Measurements from ENCODE around the gene TRIM54.
"Not testable (repeated sequence)": the region's sequence is repeated elsewhere in the genome, so short reads cannot be mapped to it uniquely, and the experiment has no call there.

The TRIM54 gene

DNA sequence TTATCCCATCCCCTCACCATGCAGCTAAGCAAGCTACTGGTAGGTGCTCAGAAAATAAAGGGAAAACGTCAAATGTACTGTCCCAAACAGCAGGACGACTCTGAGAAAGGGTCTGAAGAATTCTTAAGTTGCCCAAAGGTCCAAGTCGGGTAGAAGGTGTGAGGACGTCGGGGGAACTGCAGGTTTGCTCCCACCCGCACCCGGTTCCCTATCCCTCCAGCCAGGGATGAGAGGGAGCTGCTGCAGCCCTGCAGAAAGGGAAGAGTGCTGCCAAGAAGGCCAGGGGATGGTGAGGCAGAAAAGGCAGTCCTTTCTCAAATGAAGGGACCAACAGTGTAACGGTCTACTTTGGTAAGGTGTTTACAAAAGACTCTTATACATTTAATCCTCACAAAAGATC is 32.9 kb downstream of the TRIM54 start:
- DNase-seq = no peak

GRCh38 chr2:27316655-27317412 is 34.6 kb downstream of the TRIM54 start:
- peak; percentile 16 for DNase-seq

GRCh38 chr2:27319839-27320238 is 37.6 kb downstream of the TRIM54 start:
- not testable (repeated sequence) for DNase-seq

DNA sequence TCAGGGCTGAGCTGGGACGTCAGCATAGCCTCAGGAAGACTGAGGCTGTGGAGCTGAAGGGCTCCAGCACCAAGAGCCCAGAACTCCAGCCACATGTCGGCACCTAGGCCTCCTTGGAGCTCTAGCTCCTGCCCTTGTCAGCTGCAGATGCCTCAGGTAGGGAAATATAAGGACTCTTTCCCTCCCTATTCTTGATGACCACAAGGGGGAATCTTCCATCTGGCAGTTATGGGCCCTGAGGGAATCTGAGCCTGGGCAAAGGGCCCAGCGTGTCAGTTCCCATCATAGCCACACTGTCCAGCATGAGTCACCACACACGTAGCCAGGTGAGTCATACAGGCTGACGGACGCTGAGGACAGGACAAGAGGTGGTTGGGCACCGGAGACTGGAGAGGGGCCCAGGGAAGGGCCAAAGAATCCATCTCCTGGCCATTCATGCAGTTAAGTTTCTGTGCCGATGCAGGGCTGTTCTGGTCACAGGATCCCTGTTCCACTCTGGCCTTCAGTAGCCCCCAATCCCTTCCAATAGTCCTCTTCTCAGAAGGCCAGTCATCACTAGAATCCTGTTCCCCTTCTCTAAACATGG is 38.8 kb downstream of the TRIM54 start:
- DNase-seq = no peak

GRCh38 chr2:27322301-27322765 is 40.1 kb downstream of the TRIM54 start:
- no peak for DNase-seq

- peak; percentile 85 for DNase-seq
Measured at GRCh38 chr2:27322766-27323595, 40.8 kb downstream of the TRIM54 start, which contains the start of gene MPV17. MPV17 (minus strand) TSS chr2:27323097; CDS start chr2:27322517, 580 bp downstream.

DNA sequence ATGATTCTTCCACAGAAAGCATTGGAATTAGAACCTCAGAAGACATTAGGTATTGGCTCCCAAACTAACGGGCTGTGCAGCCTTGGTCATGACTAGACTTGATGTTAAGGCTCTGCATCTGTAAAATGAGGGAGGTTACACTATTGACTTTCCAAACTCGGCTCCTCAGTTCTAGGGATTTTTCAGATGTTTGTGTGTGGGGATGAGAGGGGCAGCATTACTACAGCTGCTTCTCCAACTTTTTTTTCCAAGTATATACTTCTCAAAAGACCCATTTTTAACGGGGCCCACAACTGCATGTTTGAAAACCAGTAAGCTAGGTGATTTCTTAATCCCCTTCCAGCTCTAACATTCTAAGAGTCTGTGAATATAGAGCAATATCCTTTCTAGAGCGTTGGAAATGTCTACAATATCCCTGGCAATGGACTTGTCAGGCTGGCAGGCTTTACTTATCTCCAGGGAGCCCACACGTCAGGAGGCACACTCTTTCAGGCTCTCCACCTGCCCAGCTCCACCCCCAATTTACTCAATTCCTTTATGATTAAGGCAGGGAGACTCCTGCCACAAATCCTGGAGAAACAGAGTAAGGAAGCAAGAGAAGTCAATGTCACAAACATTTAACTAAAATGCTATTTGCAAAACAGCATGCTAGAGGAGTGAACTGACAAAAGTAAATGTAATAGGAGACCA is 41.5 kb downstream of the TRIM54 start:
- no peak for DNase-seq

GRCh38 chr2:27324720-27325119 is 42.5 kb downstream of the TRIM54 start:
- no peak for DNase-seq

DNA sequence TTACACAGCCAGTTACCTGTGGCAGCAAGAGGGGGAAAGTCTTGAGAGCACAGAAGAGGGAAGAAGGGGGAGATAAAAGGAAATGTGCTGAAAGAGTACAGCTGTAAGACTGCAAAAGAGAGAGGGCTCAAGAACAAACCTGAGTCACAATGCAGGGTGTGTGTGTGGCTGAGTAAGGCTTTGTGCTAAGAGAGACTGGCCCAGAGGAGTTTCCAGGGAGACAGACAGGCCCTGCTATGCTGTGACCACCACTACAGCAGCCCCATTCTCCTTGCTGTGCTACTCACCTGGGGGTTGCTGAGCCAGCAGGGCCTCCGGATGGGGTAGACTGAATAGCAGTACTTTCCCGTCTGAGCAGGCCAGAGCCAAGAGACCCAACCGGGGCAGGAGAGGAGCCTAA is 53.1 kb downstream of the TRIM54 start:
- DNase-seq = no peak

DNA sequence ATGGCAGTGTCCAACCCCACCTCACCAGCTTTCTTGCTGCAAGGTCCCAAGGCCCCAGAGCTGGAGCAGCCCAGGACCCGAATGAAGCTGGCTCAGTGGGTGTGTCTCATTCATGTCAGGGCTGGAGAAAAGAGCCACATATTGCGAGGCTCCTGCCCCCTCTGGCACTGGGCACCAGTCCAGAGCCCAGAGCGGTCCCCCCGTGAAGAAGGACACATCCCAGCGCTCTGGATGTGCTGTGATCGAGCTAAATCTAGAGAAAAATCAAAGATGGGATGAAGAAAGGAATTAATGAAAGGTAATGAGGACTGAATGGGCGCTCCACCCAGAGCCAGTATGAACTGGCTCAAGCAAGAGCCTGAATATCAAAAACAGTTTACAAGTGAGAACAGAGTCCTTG is 53.9 kb downstream of the TRIM54 start:
- no peak for DNase-seq

- no peak for DNase-seq
Measured at GRCh38 chr2:27347641-27348040, 65.4 kb downstream of the TRIM54 start.

DNA sequence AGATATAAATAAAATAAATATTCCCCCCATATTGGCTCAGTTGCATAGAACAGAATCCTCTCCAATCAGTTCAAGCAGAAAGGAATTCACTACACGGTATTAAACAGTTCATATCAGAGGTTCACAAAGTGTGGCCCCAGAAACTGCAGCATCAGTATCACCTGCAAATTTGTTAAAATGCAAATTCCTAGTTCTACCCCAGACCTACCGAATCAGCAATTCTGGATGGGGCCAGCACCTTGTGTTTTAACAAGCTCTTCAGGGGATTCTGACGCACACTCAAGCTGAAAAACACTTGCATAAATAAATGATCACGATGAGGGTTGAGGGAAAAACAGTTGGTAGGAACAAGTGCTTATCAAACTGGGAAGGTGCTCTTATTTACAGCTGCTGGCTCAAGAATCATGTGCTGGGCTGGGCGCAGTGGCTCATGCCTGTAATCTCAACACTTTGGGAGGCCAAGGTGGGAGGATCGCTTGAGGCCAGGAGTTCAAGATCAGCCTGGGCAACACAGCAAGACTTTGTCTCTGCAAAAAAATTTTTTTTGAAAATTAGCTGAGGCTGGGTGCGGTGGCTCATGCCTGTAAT is 68.0 kb downstream of the TRIM54 start:
- DNase-seq = no peak

GRCh38 chr2:27351802-27352598 is 69.8 kb downstream of the TRIM54 start:
- no peak for DNase-seq

DNA sequence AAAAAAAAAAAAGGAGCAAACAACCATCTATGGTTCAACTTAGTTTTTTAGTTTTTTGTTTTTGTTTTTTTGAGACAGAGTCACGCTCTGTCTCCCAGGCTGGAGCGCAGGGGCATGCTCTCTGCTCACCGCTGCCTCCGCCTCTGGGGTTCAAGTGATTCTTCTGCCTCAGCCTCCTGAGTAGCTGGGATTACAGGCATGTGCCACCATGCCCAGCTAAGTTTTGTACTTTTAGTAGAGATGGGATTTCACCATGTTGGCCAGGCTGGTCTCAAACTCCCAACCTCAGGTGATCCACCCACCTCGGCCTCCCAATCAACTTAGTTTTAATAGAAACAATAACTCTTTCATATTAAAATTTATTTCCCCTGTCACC is 71.1 kb downstream of the TRIM54 start:
- DNase-seq = not testable (repeated sequence)

DNA sequence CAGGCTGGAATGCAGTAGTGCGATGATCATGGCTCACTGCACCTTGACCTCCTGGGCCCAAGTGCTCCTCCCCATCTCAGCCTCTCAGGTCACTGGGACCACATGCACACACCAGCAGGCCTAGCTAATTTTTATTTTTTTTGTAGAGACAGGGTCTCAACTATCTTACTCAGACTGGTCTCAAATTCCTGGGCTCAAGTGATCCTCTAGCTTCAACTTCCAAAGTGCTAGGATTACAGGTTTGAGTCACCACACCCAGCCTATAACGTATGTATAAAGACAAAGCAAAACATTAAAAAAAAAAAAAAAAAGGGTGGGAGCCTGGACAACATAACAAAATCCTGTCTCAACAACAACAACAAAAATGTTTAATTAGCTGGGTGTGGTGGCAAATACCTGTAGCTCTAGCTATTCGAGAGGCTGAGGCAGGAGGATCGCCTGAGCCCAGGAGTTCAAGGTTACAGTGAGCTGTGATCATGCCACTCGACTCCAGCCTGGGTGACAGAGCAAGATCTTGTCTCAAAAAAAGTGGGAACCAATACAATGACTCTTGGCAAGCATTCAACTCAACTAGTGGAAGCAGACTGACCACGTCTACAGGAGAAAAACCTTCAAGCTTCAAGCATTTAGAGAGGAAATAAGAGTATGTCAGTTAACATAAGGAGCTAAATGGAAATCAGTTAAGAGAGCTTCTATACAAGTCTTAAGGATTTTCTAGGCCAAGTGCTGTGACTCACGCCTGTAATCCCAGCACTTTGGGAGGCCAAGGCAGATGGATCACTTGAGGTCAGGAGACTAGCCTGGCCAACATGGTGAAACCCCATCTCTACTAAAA is 71.8 kb downstream of the TRIM54 start:
- DNase-seq = no peak

- no peak for DNase-seq
Measured at GRCh38 chr2:27354597-27354927, 72.3 kb downstream of the TRIM54 start.

DNA sequence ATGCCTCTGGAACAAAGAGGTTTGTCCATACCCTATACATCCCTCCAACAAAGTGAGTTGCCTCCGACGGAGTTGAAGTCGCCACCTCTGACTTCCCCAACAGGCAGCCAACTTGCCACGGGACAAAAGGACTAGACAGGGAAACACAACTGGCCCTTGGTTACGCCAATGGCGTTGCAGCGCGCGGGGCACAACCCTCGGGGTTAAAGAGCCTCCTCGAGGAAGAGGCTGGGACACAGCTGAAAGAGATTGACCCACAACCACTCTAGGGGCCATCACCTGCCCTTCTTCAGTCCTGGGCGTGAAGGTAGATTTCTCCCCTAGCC is 73.8 kb downstream of the TRIM54 start:
- DNase-seq = peak; percentile 47

GRCh38 chr2:27356382-27357181 is 74.4 kb downstream of the TRIM54 start, which contains the start of gene GTF3C2:
GTF3C2 (minus strand) TSS chr2:27356764; CDS start chr2:27343554, 13,210 bp downstream.
- DNase-seq = peak; percentile 94

All from NCI-H774 (cell line).